Activated CD8-positive, alpha-beta memory T cell treated with anti-CD3 and anti-CD28 coated beads, Interleukin-2, amount 50 U/mL, for 24 hours (primary cell): ENCODE results near the gene AP3D1.
"Not testable (repeated sequence)": the region's sequence is repeated elsewhere in the genome, so short reads cannot be mapped to it uniquely, and the experiment has no call there.

Experiments used
- DNase-seq: peaks from one replicate; pipeline ENCODE4 v3.0.0-alpha.2; 2020; ENCODE audit errors: extremely low read depth

Gene AP3D1

DNA sequence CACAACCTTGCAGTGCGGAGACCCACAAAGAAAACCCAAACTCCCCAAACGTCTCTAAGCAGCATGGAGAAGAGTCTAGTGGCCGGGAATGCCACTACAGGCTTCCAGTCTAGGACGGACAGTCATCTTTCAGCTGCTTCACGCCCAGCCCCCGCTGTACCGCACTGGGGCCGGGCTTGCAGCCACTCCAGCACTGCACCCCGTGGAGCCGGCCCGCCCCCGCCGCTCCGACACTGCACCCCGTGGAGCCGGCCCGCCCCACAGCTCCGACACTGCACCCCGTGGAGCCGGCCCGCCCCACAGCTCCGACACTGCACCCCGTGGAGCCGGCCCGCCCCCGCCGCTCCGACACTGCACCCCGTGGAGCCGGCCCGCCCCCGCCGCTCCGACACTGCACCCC, 23.1 kb downstream of the AP3D1 start:
- DNase-seq: not testable (repeated sequence)

DNA sequence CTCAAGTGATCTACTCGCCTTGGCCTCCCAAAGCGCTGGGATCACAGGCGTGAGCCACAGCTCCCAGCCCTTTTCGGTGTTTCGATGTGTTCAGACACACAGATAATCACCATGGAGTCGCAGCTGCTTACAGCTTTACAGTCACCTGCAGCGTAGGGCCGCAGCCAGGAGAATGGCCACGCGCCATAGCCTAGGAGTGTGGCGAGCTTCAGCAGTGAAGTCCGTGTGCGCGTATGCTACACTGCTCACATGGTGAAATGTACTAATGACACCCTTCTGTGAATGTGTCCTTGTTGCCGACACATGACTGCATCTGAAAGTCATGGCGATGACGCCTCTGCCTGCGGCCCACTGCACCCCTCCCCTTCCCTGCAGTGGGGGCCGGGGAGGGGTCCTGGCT, 23.6 kb downstream of the AP3D1 start:
- DNase-seq: no peak

DNA sequence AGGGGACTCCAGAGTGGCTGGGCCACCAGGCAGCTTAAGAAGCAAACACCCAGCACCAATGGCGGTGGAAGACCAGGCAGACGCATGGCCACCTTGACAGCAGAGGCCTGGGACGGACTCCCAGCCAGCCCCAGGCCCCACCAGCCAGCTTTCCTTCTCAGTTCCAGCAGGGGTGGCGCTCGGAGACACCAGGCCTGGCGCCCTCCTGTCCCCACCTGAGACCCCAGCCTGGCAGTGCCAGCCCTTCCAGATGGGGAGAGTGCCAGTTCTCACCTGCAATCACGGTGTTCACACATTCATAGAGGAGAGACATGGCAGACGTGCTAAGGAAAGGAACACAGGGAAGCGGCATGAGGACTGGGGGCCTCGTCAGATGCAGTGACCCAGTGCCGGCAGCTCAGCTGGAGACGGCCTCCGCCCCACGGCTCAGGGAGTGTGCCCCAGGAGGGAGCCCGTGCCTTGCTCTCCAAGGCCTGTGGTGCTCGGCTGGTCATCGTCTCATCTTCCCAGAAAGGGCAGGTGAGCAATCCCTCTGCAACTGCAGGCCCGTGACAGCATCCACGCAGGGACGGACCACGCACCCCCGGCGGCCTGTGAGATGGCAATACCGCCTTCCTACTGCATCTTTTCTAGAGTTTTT, 24.4 kb downstream of the AP3D1 start:
- no peak for DNase-seq

DNA sequence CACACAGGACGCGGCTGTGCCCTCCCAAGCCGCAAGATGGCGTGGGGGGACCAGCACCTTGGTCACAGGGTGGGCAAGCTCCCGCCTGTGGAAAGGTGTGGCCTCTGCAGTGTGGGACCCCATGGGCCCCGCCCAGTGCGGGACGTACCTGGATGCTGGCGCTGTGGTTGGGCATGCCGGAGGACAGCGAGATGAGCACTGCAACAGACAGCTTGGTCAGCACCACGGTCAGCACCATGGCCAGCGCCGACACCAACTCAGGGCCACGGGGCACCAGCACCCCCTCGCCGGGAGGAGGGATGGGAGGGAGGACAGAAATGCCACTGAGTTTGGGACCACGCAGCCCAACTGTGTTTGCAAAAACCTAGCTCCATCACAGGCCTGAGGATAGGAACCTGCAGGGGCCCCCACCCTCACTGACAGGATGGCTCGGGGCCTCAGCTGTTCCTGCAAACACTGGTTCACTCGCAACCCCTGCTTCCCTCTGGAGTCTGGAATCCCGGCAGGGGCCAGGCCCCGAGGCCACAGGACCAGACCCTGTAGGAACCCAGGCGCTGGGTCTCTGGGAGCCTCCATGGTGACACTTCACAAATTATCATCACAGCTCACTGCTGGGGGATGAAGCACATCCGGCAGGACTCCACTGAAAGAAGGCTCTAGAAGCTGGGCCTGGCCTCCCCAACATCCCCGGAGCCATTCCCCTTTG, 27.5 kb downstream of the AP3D1 start:
- no peak for DNase-seq

DNA sequence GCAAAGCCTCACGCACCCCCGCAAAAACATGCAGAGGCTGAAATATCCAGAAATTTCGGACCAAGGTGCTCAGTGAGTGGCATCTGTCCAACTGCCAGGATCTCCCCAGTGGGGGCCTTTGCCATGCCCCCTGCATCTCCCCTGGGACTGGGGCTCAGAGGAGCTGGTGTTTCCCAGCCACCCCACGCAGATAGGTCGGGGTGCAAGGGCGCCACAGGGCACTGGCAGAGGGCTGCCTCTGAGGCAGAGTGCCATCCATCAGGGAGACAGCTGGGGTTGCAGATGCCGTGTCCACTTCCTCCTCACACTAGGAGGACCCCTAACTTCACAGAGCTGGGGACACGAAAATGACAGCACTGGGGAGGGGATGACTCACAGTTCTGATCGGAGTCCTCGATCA, 28.4 kb downstream of the AP3D1 start:
- DNase-seq: no peak

DNA sequence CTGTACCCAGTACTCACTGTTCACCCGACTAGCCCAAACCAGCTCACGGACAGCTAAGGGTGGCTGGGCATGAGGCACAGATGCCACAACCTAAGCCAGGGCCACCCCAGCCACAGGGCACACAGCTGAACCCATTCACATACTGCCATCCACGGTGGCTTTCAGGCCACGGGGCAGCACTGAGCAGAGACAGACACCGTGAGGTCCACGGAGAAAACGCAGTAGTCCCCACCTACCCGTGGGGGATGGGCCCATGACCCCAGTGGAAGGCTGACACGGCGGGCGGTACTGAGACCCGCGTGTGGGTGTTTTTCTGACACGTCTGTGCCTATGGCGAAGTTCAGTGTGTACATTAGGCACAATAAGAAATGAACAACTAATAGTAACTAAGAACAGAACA, 29.1 kb downstream of the AP3D1 start:
- DNase-seq: no peak

DNA sequence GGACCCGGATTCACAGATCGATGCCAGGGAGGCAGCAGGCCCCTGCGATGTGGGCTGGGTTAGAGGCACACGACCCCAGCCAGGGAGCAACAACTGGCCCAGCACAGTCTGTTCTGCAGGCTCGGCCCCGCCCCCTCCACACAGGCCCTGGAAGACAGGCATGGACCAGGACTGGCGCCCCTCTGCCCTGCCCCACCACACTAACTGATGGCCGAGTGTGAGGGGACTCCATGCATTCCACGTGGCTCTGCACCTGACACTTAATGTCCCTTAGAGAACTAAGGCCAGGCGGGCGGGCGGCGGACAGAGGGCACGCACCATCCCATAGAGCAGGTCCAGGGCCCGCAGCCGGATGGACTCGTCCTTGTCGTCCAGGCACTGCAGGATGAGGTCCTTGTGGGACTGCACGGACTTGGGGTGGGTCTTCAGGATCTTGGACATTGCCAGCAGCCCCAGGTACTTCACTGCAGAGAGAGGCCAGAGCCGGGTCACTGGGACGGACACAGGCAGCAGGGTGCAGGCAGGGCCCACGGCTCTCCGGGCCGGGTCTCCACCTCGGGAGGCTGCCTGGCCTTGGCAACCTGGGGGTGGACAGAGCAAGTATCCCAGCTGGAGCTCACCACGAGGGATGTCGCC, 29.8 kb downstream of the AP3D1 start:
- no peak for DNase-seq

DNA sequence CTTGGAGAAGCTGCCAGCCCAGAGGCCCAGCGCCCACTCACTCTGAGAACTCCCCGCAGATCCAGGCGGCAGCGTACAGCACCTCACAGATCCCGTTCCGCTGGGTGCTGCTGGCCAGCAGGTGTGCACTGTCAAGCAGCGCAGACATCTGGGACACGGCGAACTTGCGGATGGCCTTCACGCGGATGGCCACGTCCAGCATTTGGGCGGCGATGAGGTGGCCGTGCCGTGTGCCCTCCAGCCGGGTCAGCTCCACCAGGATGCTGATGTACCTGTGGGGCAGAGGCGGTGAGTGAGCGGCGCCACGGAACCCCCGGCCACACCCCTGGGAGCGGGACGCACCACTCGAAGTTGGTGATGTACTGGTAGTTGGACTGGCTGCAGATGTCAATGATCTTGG, 30.5 kb downstream of the AP3D1 start:
- DNase-seq: no peak

DNA sequence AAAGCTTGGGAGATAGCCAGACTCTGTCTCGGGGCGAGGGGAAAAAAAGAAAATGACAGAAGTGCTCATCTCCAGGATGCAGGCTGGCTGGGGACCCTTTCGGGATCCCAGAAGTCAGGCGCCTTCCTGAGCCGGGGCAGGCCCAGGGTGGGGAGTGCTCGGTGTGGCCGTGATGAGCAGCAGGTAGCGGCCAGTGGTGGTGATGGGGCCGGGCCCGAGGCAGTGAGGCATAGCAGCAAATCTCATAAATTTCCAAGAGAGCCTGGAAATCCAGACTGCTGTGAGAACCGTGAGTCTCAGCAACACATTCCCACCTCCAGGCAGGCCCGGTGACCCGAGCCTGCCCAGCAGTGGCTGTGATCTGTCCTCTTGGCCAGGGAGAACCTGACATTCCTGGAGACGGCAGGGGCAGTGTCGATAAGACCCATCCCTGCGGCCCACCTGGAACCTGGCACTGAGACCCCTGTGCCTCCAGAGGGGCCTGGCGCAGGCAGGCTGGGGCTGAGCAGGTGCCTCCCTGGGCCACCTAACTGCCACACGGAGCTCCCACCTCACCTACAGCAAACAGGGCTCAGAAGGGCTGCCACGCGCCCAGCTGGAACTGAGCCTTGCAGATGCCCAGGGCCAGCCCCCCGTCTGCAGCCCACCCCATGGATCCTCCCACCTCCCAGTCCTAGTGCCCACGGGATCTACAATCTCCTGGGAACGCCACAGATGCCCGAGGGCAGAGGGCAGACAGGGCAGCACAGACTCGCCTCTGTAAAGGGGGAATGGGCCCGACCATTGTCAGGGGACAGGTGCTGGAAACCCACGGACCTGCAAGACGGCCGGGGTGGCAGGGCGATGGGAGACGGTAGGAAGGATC, 31.2 kb downstream of the AP3D1 start:
- DNase-seq: no peak

DNA sequence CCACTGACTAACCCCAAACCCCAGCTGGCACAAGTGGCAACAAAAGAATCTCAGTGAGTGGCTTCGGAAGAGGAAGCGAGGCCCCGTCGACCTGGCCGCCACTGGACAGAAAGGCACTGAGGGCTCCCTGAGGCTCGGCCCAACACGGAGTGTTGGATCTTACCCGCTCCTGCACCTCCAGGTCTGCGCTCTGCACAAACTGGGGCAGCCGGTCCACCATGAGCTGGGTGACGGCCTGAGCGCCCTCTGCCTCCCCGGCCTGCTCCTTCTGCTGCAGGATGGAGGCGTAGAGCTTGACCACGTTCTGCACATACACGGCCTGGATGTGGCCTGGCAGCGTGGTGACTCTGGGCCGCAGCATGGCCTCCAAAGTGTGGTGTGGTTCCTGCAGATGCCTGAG, 32.9 kb downstream of the AP3D1 start:
- DNase-seq: no peak

DNA sequence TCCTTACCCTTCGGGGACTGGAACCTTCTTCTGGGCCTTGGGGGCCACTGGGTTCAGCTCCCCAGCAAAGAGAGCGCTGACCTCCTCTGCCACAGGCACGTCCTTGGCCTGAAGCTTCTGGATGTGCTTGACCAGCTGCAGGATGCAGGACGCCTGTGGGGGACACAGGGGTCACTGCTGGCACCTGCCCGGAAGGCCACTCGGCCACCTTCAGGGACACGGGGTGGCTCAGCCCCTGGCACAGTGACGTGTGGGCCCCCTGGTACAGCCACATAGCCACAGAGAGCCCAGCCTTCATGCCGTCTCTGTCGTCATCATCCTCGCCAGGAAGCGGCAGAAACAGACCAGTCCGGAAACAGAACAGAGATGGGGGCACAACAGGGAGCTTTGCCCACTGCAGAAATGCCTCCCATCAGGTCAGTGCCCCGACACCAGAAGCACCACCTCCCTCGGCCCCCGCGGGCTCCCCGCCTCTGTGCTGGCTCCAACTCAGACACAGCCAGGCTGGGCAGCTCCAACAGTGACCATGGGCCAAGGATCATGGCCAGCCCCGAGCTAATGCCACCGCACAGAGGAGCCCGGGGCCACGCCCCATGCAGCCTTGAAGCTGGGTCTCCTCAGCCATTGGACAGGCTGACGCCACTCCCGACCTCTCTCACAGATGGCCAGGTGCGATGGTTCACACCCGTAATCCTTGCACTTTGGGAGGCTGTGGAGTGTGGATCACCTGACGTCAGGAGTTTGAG, 34.0 kb downstream of the AP3D1 start:
- DNase-seq: no peak

DNA sequence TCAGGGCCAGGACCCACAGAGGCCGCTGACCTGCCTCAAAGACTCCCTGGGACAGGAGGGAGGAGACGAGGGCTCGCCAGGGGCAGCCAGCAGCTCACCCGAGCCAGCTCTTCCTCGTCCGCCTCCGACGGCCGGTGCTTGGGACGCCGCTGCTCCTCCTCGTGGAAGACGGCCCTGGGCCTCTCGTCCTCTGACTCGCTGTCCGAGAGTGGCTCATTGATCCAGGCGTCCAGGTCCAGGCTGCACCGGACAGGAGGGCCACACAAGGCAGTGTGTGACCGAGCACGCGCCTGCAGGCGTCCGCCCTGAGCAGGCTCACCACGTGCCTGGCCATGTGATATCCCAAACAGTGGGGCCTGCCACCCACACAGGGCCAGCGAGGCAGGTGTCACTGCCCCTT, 34.9 kb downstream of the AP3D1 start:
- no peak for DNase-seq

DNA sequence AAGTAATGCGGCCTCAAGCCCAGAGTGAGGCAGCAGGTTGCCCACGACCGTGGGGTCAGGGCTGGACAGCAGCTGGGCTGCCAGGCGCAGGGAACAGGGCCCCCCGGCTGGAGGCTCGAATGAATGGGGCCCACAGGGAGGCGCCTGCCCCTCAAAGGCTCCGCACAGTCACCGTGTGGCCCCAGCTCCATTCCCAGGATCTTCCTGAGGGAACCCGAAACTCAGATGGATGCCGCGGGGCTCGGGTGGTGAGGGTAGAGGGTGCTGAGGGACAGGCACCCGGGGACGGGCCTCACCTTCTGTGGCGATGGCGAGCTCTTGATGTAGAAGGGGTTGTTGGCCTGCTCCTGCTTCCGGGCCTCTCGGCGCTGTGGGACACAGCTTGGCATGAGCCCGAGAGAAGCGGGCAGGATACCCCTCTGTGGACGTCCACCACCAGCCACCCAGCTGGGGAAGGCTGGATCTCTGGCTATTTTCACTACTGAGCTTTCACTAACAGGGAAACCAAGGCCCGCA, 35.4 kb downstream of the AP3D1 start:
- DNase-seq: no peak

DNA sequence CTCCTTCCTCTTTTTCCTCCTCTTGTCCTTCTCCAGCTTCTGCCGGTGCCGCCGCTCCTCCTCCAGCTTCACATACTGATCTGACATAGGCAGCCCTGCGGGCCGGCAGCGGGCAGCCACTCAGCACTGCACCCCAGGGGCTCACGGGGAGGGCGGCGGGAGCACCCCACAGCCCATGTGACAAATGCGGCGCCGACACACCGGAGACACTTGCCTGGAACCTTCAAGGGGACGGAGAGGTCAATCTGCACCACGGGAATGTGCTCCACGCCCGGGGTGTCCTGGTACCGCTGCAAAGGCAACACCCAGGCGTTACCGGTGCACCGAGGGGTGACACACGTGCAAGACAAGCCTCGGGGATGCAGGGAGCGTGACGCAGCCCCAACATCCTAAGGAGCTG, 36.0 kb downstream of the AP3D1 start:
- no peak for DNase-seq

DNA sequence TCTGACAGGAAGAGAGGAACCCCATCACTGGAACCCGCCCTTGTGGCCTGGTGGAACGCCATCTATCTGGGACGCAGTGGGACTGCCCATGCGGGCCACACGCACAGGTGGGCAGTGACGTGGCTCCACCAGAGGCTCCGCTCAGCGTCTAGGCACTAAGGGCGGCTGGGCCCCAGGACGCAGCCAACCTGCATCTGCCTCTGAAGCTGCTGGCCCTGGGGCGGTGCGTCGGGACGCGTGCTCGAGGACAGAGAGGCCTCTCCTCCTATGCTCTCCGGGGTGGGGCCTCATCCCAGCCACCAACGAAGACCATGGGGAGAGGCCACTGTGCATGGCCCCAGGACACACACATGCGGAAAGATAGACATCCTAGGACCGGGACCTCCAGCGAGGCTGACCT, 36.5 kb downstream of the AP3D1 start:
- no peak for DNase-seq

DNA sequence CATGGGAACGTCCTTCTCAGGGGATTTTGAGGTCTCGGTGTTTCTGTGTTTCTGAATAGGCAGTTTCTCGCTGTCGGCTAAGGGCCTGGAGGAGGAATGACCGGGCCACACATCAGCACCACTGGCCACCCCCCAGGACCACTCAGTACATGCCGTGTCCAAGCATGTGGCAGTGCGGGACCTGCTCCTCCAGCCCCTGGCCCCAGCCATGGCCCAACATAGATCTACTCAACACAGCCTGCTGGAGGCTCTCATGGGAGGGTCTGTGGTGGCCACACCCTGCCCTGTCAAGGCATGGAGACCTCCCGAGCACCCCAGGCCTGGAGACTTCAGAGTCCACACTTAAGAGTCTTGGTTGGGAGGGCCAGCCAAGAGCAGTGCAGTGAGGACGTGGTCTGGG, 37.1 kb downstream of the AP3D1 start:
- DNase-seq: no peak

DNA sequence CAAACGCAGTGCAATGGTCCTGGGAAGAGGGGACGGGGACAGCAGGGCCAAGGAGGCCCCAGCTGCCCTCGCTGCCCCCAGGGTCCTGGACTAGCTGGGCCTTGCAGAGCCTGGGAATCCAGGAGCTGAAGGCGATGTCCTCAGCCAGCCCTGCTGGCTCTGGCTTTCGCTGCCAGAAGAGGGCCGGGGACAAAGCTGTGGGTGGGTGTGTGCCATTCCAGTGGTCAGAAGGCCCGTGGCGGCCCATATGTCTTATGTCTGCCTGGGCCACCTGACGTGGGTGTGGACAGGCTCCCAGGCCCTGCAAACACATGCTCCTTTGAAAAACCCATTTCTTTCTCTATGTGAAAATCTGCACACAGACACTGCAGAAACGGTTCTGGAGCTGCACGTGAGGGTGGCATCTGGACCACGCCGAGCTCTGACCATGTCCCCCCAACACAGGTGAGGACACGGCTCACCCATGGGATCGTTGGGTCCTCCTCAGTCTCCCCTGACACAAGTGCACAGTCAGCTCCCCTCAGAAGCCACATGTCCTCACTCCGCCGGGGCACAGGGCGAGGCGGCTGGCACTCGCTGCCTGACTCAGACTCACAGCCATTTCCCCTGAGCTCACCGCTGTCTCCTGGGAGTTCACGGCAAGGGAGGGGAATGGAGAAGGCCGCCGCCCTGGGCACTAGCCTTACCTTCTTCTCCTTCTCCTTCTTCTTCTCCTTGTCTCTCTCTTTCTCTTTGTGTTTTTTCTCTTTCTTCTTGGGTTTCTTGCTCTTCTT, 37.7 kb downstream of the AP3D1 start:
- DNase-seq: no peak

DNA sequence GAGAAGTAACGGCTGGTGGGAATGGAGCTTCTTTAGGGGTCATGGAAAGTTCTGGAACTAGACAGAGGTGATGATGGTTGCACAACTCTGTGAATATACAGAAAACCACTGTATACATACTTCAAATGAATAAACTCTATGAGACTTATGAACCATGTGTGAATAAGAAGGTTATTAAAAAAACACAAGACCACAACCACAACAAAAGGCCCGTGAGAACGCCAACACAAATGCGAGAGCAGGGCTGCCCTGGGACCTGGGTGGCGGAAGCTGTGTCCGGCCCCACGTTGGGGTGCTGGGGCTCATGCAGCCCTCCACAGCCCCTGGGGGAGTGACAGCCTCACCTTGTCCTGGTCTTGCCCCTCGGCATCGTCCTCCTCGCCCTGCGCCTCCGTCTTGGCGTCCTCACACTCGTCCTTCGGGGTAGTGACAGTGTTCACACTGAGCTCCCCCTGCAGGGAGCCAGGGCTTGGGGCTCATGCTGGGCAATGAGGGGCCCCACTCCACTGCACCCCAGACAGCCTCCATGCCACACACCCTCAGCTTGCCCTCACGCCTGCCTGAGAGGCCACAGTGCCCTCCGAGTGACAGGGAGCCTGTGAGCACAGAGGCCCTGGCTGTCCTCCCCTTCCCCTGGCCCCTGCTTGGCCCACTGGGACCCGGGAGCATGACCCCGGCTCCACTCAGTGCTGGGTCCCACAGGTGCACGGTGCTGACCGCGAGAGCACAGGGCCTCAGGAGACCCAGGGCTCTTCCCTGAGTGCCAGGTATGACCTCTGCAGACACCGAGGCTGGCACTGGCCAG, 38.6 kb downstream of the AP3D1 start:
- no peak for DNase-seq

DNA sequence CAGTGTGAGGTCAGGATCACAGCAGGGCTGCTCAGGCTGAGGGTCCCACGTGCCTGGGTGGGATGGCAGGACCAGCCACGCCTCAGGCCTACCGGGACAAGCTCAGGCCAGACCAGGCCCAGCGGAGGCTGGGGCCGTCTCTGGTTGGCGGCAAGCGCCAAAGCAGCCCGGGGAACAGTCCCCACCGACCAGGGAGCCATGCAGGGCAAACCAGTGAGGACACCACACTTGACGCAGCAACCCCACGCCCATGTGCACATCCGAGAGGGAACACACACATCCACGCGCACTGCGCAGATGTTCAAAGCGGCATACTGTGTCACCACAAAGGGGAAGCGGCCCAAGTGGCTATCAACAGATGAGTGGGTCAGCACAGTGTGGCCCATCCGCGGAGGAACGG, 39.5 kb downstream of the AP3D1 start:
- DNase-seq: no peak

DNA sequence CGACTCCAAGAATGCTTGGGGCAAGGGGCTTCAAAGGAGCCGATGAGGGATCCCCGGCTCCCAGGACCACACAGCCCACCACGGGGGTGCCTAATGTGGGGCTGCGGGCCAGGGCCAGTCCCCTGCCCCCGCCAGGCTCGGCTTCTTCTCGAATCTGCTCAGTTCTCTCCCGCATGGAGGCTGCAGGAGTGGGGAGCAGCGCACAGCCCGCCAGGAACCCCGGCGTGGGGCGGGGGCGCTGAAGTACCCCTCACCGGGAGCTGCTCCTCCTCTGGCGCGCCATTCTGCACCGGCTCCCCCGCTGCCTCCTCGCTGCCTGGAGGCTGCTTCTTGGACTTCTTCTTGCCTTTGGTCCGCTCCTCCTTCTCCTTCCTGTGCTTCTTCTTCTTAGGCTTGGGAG, 39.9 kb downstream of the AP3D1 start:
- no peak for DNase-seq
